ENCODE results near the gene TM9SF3.

- TF ChIP-seq, protein P1, sequence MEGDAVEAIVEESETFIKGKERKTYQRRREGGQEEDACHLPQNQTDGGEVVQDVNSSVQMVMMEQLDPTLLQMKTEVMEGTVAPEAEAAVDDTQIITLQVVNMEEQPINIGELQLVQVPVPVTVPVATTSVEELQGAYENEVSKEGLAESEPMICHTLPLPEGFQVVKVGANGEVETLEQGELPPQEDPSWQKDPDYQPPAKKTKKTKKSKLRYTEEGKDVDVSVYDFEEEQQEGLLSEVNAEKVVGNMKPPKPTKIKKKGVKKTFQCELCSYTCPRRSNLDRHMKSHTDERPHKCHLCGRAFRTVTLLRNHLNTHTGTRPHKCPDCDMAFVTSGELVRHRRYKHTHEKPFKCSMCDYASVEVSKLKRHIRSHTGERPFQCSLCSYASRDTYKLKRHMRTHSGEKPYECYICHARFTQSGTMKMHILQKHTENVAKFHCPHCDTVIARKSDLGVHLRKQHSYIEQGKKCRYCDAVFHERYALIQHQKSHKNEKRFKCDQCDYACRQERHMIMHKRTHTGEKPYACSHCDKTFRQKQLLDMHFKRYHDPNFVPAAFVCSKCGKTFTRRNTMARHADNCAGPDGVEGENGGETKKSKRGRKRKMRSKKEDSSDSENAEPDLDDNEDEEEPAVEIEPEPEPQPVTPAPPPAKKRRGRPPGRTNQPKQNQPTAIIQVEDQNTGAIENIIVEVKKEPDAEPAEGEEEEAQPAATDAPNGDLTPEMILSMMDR (conservative IDR thresholded peaks at IDR 0.05): no peak
- no peak for TF ChIP-seq EZH2 (IDR thresholded peaks at IDR 0.05; ENCODE audit: low read depth)
Observed at GRCh38 chr10:96614515-96614914, 27.7 kb upstream of the TM9SF3 start.
